Measurements from ENCODE around the gene PPT1. TPM values are rescaled to one million over a fixed set of nuclear protein-coding genes. Genes with fewer than 3 reads are reported as not detected.

PPT1 gene
- total RNA-seq, 1 experiment from 2014 or later: 46.8 TPM

GRCh38 chr1:40079774-40080400, 17.2 kb downstream of the PPT1 start:
- BruUV-seq (replicated peaks): no TSS peak
- ChIA-PET POLR2A (no interaction called here), RAD21 (ENCODE audit: low non-redundant PET in 1 of 2, low total read pairs in 2 of 2, uncharacterized antibody in 2 of 2, unreplicated experiment in 2 of 2) (interaction anchor here in 1 of 2 experiments (0.7 to 1.2 kb wide), 2 partner anchors 258 to 268 kb away, joined by 3 to 5 read pairs; no protein-coding TSS in a partner anchor), CTCF (interaction anchor here (5.2 kb wide), 1 partner anchor 259 kb away, joined by 40 read pairs; no protein-coding TSS in a partner anchor)
- H2AFZ ChIP-seq (ENCODE audit: low read depth, low read length, poor library complexity, severe bottlenecking): no peak overlapping the region
- H3K79me2 ChIP-seq (ENCODE audit: insufficient read depth, low read length): no peaks in the 10 kb centered on the region
- no peaks in the 10 kb centered on the region for H3K4me1 ChIP-seq (ENCODE audit: control insufficient read depth in 1 of 2, insufficient read depth in 2 of 2, low read length in 2 of 2)
- no peaks in the 10 kb centered on the region for H3K27me3 ChIP-seq (ENCODE audit: insufficient read depth, low read length)
- H3K9ac ChIP-seq (ENCODE audit: low read length): no peak overlapping the region
- H3K36me3 ChIP-seq (ENCODE audit: control insufficient read depth in 1 of 2, insufficient read depth in 2 of 2, low read length in 2 of 2): peaks cover 27 to 34% of the 10 kb centered on the region in 2 experiments; a peak in 3 of 4 replicates
- H3K9me3 ChIP-seq (ENCODE audit: control insufficient read depth in 1 of 2, insufficient read depth in 1 of 2, low read depth in 1 of 2, low read length in 2 of 2): no peaks in the 10 kb centered on the region
- ATAC-seq: no peak
- no peak overlapping the region for H3K4me3 ChIP-seq (replicated peaks in 1 of 2; ENCODE audit: low read depth in 1 of 2, low read length in 2 of 2)
- no peak overlapping the region for H3K4me2 ChIP-seq (ENCODE audit: low read length)
- H4K20me1 ChIP-seq (ENCODE audit: insufficient read depth): no peaks in the 10 kb centered on the region
- intact Hi-C loops (cut with micrococcal nuclease): loop anchor here (2.0 to 5.0 kb wide), 3 partner anchors 62 to 325 kb away; partner anchors contain the start of gene COL9A2
- no peak for TF ChIP-seq CEBPB (IDR thresholded peaks at IDR 0.05; ENCODE audit: low read depth)
- no peak for TF ChIP-seq ZBTB33 (IDR thresholded peaks at IDR 0.05; ENCODE audit: extremely low read depth, insufficient replicate concordance, low read length)
- TF ChIP-seq RAD21 (IDR thresholded peaks at IDR 0.05; ENCODE audit: low read depth): no peak
- TF ChIP-seq TCF7L2 (IDR thresholded peaks at IDR 0.05; ENCODE audit: borderline replicate concordance, extremely low read depth, insufficient read depth, insufficient read length): no peak
- TF ChIP-seq CBX3 (IDR thresholded peaks at IDR 0.05; ENCODE audit: low read depth): no peak
- TF ChIP-seq, protein P1, sequence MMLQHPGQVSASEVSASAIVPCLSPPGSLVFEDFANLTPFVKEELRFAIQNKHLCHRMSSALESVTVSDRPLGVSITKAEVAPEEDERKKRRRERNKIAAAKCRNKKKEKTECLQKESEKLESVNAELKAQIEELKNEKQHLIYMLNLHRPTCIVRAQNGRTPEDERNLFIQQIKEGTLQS (IDR thresholded peaks at IDR 0.05): no peak
- no peak for TF ChIP-seq SIN3A (IDR thresholded peaks at IDR 0.05; ENCODE audit: low read depth)
- no peak for TF ChIP-seq FOSL1 (IDR thresholded peaks at IDR 0.05; ENCODE audit: low read depth)
- TF ChIP-seq POLR2AphosphoS5 (IDR thresholded peaks at IDR 0.05; ENCODE audit: low read depth, low read length): no peak
- TF ChIP-seq, protein P2, sequence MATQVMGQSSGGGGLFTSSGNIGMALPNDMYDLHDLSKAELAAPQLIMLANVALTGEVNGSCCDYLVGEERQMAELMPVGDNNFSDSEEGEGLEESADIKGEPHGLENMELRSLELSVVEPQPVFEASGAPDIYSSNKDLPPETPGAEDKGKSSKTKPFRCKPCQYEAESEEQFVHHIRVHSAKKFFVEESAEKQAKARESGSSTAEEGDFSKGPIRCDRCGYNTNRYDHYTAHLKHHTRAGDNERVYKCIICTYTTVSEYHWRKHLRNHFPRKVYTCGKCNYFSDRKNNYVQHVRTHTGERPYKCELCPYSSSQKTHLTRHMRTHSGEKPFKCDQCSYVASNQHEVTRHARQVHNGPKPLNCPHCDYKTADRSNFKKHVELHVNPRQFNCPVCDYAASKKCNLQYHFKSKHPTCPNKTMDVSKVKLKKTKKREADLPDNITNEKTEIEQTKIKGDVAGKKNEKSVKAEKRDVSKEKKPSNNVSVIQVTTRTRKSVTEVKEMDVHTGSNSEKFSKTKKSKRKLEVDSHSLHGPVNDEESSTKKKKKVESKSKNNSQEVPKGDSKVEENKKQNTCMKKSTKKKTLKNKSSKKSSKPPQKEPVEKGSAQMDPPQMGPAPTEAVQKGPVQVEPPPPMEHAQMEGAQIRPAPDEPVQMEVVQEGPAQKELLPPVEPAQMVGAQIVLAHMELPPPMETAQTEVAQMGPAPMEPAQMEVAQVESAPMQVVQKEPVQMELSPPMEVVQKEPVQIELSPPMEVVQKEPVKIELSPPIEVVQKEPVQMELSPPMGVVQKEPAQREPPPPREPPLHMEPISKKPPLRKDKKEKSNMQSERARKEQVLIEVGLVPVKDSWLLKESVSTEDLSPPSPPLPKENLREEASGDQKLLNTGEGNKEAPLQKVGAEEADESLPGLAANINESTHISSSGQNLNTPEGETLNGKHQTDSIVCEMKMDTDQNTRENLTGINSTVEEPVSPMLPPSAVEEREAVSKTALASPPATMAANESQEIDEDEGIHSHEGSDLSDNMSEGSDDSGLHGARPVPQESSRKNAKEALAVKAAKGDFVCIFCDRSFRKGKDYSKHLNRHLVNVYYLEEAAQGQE (IDR thresholded peaks at IDR 0.05; ENCODE audit: low read depth): no peak
- TF ChIP-seq EGR1 (IDR thresholded peaks at IDR 0.05; ENCODE audit: low read depth): no peak
- no peak for TF ChIP-seq JUND (IDR thresholded peaks at IDR 0.05)
- no peak for TF ChIP-seq ZFX (IDR thresholded peaks at IDR 0.05)
- TF ChIP-seq SP1 (IDR thresholded peaks at IDR 0.05; ENCODE audit: low read depth): no peak
- H3K9me2 ChIP-seq (ENCODE audit: insufficient read depth): no peaks in the 10 kb centered on the region
- no peak overlapping the region for H3K27ac ChIP-seq (ENCODE audit: low read depth, low read length)
- no peak for DNase-seq (ENCODE audit: low read depth, low spot score)

All from HCT116 (cell line).